OCI-LY3 (cell line): Measurements from ENCODE around the gene BCL6B.
A peak's percentile ranks its signal among the peaks of the same experiment; 100 is the strongest.

Source experiments
- H2AFZ ChIP-seq: fragments of 200-600, 300-600 bp; shearing (Covaris generic); 2 replicates; pipeline ENCODE4 v1.6.0; 2014; ENCODE audit warnings: antibody characterized with exemption, low read depth, low read length
- H3K27ac ChIP-seq: fragments of 200-600, 300-600 bp; sonication (generic); 2 replicates; pipeline ENCODE4 v1.5.1; 2014; ENCODE audit warnings: mild to moderate bottlenecking, low read length, moderate library complexity, mixed read lengths
- H3K27me3 ChIP-seq: fragments of 200-600, 300-600 bp; sonication (generic); 2 replicates; pipeline ENCODE4 v1.6.1; 2014; ENCODE audit warnings: low read depth, low read length, mixed read lengths
- H3K36me3 ChIP-seq: fragments of 200-600, 300-600 bp; sonication (generic); replicated peaks from 2 replicates; pipeline ENCODE3; 2014; ENCODE audit warnings: low read depth, low read length, mixed read lengths
- H3K4me1 ChIP-seq: fragments of 300-600, 200-600 bp; sonication (generic); 2 replicates; pipeline ENCODE4 v1.6.1; 2014; ENCODE audit warnings: low read length, mixed read lengths
- H3K4me2 ChIP-seq: fragments of 200-600, 300-600 bp; sonication (generic); 2 replicates; pipeline ENCODE4 v1.6.1; 2014; ENCODE audit warnings: low read length, mixed read lengths
- H3K4me3 ChIP-seq: fragments of 300-600, 200-600 bp; sonication (generic); 2 replicates; pipeline ENCODE4 v1.5.1; 2014; ENCODE audit warnings: antibody characterized with exemption, mild to moderate bottlenecking, low read length, moderate library complexity
- H3K79me2 ChIP-seq: fragments of 300-600, 200-600 bp; shearing (Covaris generic); 2 replicates; pipeline ENCODE4 v1.6.1; 2014; ENCODE audit warnings: mild to moderate bottlenecking, low read length, mixed read lengths
- H3K9ac ChIP-seq: fragments of 300-600, 200-600 bp; shearing (Covaris generic); 2 replicates; pipeline ENCODE4 v1.6.0; 2014; ENCODE audit warnings: mild to moderate bottlenecking, low read length, moderate library complexity
- H3K9me3 ChIP-seq: fragments of 200-600, 300-600 bp; shearing (Covaris generic); 2 replicates; pipeline ENCODE4 v1.6.1; 2014; ENCODE audit warnings: low read length, mixed read lengths; ENCODE audit not compliant: insufficient read depth
- H4K20me1 ChIP-seq: fragments of 200-600, 300-600 bp; sonication (generic); 2 replicates; pipeline ENCODE4 v1.6.1; 2016; ENCODE audit warnings: low read length, mixed read lengths; ENCODE audit not compliant: insufficient read depth
- CTCF ChIP-seq: fragments of 200-600, 300-600 bp; sonication (generic); IDR thresholded peaks from 2 replicates; pipeline ENCODE4 v1.5.1; 2014; ENCODE audit warnings: antibody characterized with exemption, low read length, low read depth
- EZH2phosphoT487 ChIP-seq: fragments of 200-600 bp; shearing (Covaris generic); IDR thresholded peaks from 2 replicates; pipeline ENCODE4 v1.6.1; 2018; ENCODE audit warnings: antibody characterized with exemption, mixed run types, low read depth

BCL6B gene

GRCh38 chr17:7034955-7035590 is 12.2 kb downstream of the BCL6B start:
- Histone ChIP-seq H3K4me1 (peaks cover 7% of the 10 kb centered on the region), H3K27me3 (no peaks in the 10 kb centered on the region), H3K36me3 (no peaks in the 10 kb centered on the region), H3K4me2 (peak overlapping the region; percentile 90), H2AFZ (0 out of 2 replicates have a peak overlapping the region, but pooled peaks have one; percentile 28), H4K20me1 (no peaks in the 10 kb centered on the region), H3K27ac (peak overlapping the region; percentile 52), H3K9me3 (no peaks in the 10 kb centered on the region), H3K79me2 (peaks cover 13% of the 10 kb centered on the region), H3K9ac (peak overlapping the region; percentile 73), H3K4me3 (peak overlapping the region; percentile 91)
- TF ChIP-seq EZH2phosphoT487 (no peak), CTCF (no peak)

GRCh38 chr17:7035591-7036368 is 12.9 kb downstream of the BCL6B start, which contains the start of gene SLC16A13:
Gene SLC16A13, plus strand, starts transcription at chr17:7036015. Its CDS starts 368 bp downstream, at chr17:7036383.
- Histone ChIP-seq H3K4me3 (peak within 1 kb of the TSS; percentile 91), H3K27me3 (no peaks in the 10 kb centered on the region), H3K9ac (peak within 1 kb of the TSS; percentile 82), H3K36me3 (no peaks in the 10 kb centered on the region), H3K9me3 (no peaks in the 10 kb centered on the region), H3K4me1 (peaks cover 7% of the 10 kb centered on the region), H4K20me1 (no peaks in the 10 kb centered on the region), H3K27ac (peak within 1 kb of the TSS; percentile 52), H2AFZ (peak within 1 kb of the TSS; percentile 28; the same call in 1 of the 2 replicates), H3K4me2 (peak within 1 kb of the TSS; percentile 94), H3K79me2 (peaks cover 13% of the 10 kb centered on the region)
- TF ChIP-seq EZH2phosphoT487: no peak

- no peaks in the 10 kb centered on the region for H3K36me3 ChIP-seq
- no peak overlapping the region for H3K9ac ChIP-seq
- H2AFZ ChIP-seq: no peak overlapping the region
- TF ChIP-seq CTCF: no peak
- no peak for TF ChIP-seq EZH2phosphoT487
- H4K20me1 ChIP-seq: no peaks in the 10 kb centered on the region
- peaks cover 7% of the 10 kb centered on the region for H3K4me1 ChIP-seq
- H3K4me3 ChIP-seq: no peak overlapping the region
- peaks cover 13% of the 10 kb centered on the region for H3K79me2 ChIP-seq
- no peaks in the 10 kb centered on the region for H3K27me3 ChIP-seq
- H3K9me3 ChIP-seq: no peaks in the 10 kb centered on the region
- H3K4me2 ChIP-seq: no peak overlapping the region
- no peak overlapping the region for H3K27ac ChIP-seq
Observed at GRCh38 chr17:7038025-7038862, 15.4 kb downstream of the BCL6B start.

- Histone ChIP-seq H3K79me2 (peaks cover 13% of the 10 kb centered on the region), H3K4me2 (no peak overlapping the region), H3K4me3 (no peak overlapping the region), H3K4me1 (peaks cover 6% of the 10 kb centered on the region), H3K9ac (no peak overlapping the region), H4K20me1 (no peaks in the 10 kb centered on the region), H3K27me3 (no peaks in the 10 kb centered on the region), H3K27ac (no peak overlapping the region), H2AFZ (no peak overlapping the region), H3K36me3 (no peaks in the 10 kb centered on the region), H3K9me3 (no peaks in the 10 kb centered on the region)
- TF ChIP-seq CTCF (no peak), EZH2phosphoT487 (no peak)
Observed at GRCh38 chr17:7039832-7040231, 17.0 kb downstream of the BCL6B start.
